HepG2 (cell line): ENCODE measurements around the gene CD84. TPM values are rescaled to one million over a fixed set of nuclear protein-coding genes. Genes with fewer than 3 reads are reported as not detected.
A peak's percentile ranks its signal among the peaks of the same experiment; 100 is the strongest.

Experiments used
- ATAC-seq: fragments of 200-7000 bp; cut with Tn5 transposase; 3 replicates; pipeline ENCODE4 v1.9.1; 2020; ENCODE audit warnings: mild to moderate bottlenecking, moderate library complexity
- BruUV-seq: library from RNA; stranded (reverse); fragments of 400-500 nt; replicated peaks from 2 replicates; lab custom pipeline; 2021; lab: Mats Ljungman, UMichigan
- CTCF ChIA-PET: fragments of 300-600 bp; formaldehyde crosslinking; extraction: SDS; loops from one replicate; lab custom pipeline; 2021; ENCODE audit warnings: low total read pairs, inconsistent platforms, low intra/inter-chr PET ratio; lab: Yijun Ruan, JAX
- POLR2A ChIA-PET: fragments of 350-600 bp; sonication (Branson Sonifier 250); formaldehyde crosslinking; loops from one replicate; lab custom pipeline; 2020; ENCODE audit warnings: antibody characterized with exemption, inconsistent platforms; lab: Yijun Ruan, JAX
- DNase-seq: peaks from one replicate; pipeline ENCODE4 v3.0.0-alpha.2; 2015; ENCODE audit warnings: low spot score
- FAIRE-seq: peaks from 3 replicates; lab custom pipeline; 2011; peaks lifted over from hg19 to GRCh38; lab: Jason Lieb, UNC
- H2AFZ ChIP-seq: one replicate; pipeline ENCODE4 v1.6.1; 2011; ENCODE audit warnings: low read length, inconsistent platforms
- H3K27ac ChIP-seq: fragments of 300-600 bp; 3 replicates; pipeline ENCODE4 v1.8.0; 2011; ENCODE audit warnings: mixed run types, mild to moderate bottlenecking, mixed read lengths, low read length, inconsistent platforms; ENCODE audit not compliant: insufficient read depth; ENCODE audit errors: extremely low read length
- H3K27me3 ChIP-seq, 2 experiments: fragments of 200-600 bp in 1 of 2; 2 replicates in 1 of 2; 3 replicates in 1 of 2; pipeline versions ENCODE4 v1.6.0 to v1.8.0; 2011; ENCODE audit warnings: low read length in 2 of 2, mild to moderate bottlenecking in 2 of 2, moderate library complexity in 2 of 2, inconsistent platforms in 1 of 2; ENCODE audit not compliant: insufficient read depth in 2 of 2, control insufficient read depth in 1 of 2
- H3K36me3 ChIP-seq, 2 experiments: fragments of 200-600 bp in 1 of 2; replicated peaks in 1 of 2; 2 replicates in 1 of 2; 3 replicates in 1 of 2; pipeline versions ENCODE4 v1.5.1 to v1.8.0; 2011; ENCODE audit warnings: low read length in 2 of 2, inconsistent platforms in 1 of 2; ENCODE audit not compliant: insufficient read depth in 2 of 2, control insufficient read depth in 1 of 2
- H3K4me1 ChIP-seq: 2 replicates; pipeline ENCODE4 v1.5.1; 2012; ENCODE audit warnings: low read length, inconsistent platforms; ENCODE audit not compliant: insufficient read depth
- H3K4me2 ChIP-seq: 2 replicates; pipeline ENCODE4 v1.6.0; 2011; ENCODE audit warnings: low read depth, low read length, inconsistent platforms
- H3K4me3 ChIP-seq, 3 experiments: fragments of 200-600 bp in 1 of 3; sonication (generic), shearing (Covaris generic) in 1 of 3; replicated peaks in 1 of 3; 2 replicates each; pipeline ENCODE4 v1.5.1; 2011 to 2016; ENCODE audit warnings: low read length in 3 of 3, inconsistent platforms in 2 of 3, low read depth in 2 of 3, mild to moderate bottlenecking in 2 of 3, control low read depth in 1 of 3, mixed read lengths in 1 of 3; ENCODE audit not compliant: insufficient read depth in 1 of 3
- H3K79me2 ChIP-seq: one replicate; pipeline ENCODE4 v1.6.1; 2011; ENCODE audit warnings: low read length, inconsistent platforms; ENCODE audit not compliant: insufficient read depth
- H3K9ac ChIP-seq: 2 replicates; pipeline ENCODE4 v1.6.0; 2011; ENCODE audit warnings: mild to moderate bottlenecking, low read depth, low read length, inconsistent platforms; ENCODE audit not compliant: insufficient read depth
- H3K9me3 ChIP-seq: 2 replicates; pipeline ENCODE4 v1.5.1; 2012; ENCODE audit warnings: mild to moderate bottlenecking, low read length
- H4K20me1 ChIP-seq: 2 replicates; pipeline ENCODE4 v1.6.0; 2011; ENCODE audit warnings: inconsistent platforms, mild to moderate bottlenecking, low read length, moderate library complexity; ENCODE audit not compliant: insufficient read depth
- CC2D1A ChIP-seq: sonication (generic); formaldehyde crosslinking; IDR thresholded peaks from 2 replicates; pipeline ENCODE4 v1.8.1; 2023; ENCODE audit warnings: mild to moderate bottlenecking, missing genetic modification reagents
- GLI4 ChIP-seq: sonication (generic); formaldehyde crosslinking; IDR thresholded peaks from 2 replicates; pipeline ENCODE4 v1.5.1; 2020; ENCODE audit warnings: missing genetic modification reagents, mild to moderate bottlenecking, moderate library complexity, borderline replicate concordance
- HNRNPL ChIP-seq: fragments of 200-400 bp; formaldehyde crosslinking; IDR thresholded peaks from 2 replicates; pipeline ENCODE4 v1.6.1; 2017; ENCODE audit warnings: mild to moderate bottlenecking, low read depth, low read length
- HNRNPLL ChIP-seq: fragments of 200-400 bp; formaldehyde crosslinking; IDR thresholded peaks from 2 replicates; pipeline ENCODE4 v1.6.1; 2017; ENCODE audit warnings: mild to moderate bottlenecking, low read depth, low read length; ENCODE audit not compliant: poor library complexity, severe bottlenecking
- MYNN ChIP-seq: sonication (generic); formaldehyde crosslinking; IDR thresholded peaks from 2 replicates; pipeline ENCODE4 v1.4.0; 2020; ENCODE audit warnings: mild to moderate bottlenecking, low read depth, missing genetic modification reagents
- RAD51 ChIP-seq: fragments of 450-650 bp; IDR thresholded peaks from 2 replicates; pipeline ENCODE4 v1.6.1; 2016; ENCODE audit warnings: borderline replicate concordance
- SMC3 ChIP-seq: IDR thresholded peaks from 2 replicates; pipeline ENCODE4 v1.6.1; 2011; ENCODE audit warnings: low read length, improper control_type of control experiment
- SOX5 ChIP-seq: IDR thresholded peaks from 2 replicates; pipeline ENCODE4 v1.6.1; 2016; ENCODE audit warnings: borderline replicate concordance
- TP53 ChIP-seq: sonication (generic); formaldehyde crosslinking; conservative IDR thresholded peaks from 2 replicates; pipeline ENCODE4 v1.4.0; 2020; ENCODE audit warnings: missing genetic modification reagents
- ZNF33B ChIP-seq: sonication (generic); formaldehyde crosslinking; IDR thresholded peaks from 2 replicates; pipeline ENCODE4 v1.5.1; 2020; ENCODE audit warnings: mild to moderate bottlenecking, missing genetic modification reagents
- ZNF367 ChIP-seq: sonication (generic); formaldehyde crosslinking; IDR thresholded peaks from 2 replicates; pipeline ENCODE4 v1.4.0; 2020; ENCODE audit warnings: missing genetic modification reagents, borderline replicate concordance
- ZNF430 ChIP-seq: sonication (generic); formaldehyde crosslinking; IDR thresholded peaks from 2 replicates; pipeline ENCODE4 v1.9.0; 2021; ENCODE audit warnings: mild to moderate bottlenecking, missing genetic modification reagents
- ZNF776 ChIP-seq: sonication (generic); formaldehyde crosslinking; IDR thresholded peaks from 2 replicates; pipeline ENCODE4 v1.4.0; 2020; ENCODE audit warnings: mild to moderate bottlenecking, missing genetic modification reagents
- ZNF792 ChIP-seq: IDR thresholded peaks from 2 replicates; pipeline ENCODE4 v1.6.1; 2016
- WGBS: methylation state at CpG from one replicate; pipeline ENCODE4 v1.1.6; 2017; ENCODE audit warnings: low lambda C conversion rate; 5-methylcytosine and 5-hydroxymethylcytosine counted together
- in situ Hi-C: cut with HindIII; loops from 2 replicates; pipeline ENCODE4 v1.10.0; 2017; ENCODE audit warnings: low pct_unique_long_range_greater_than_20kb; ENCODE audit not compliant: extremely low pct_ligation_motif_present
- intact Hi-C: fragments of 100-400 bp; cut with micrococcal nuclease; formaldehyde crosslinking; loops from one replicate; pipeline ENCODE4 v1.10.0; 2022; ENCODE audit not compliant: unreplicated experiment
- polyA plus RNA-seq, 8 experiments: library from polyadenylated mRNA; depleted of rRNA in 3 of 8; stranded (reverse) in 7 of 8; unstranded in 1 of 8; fragments of >200 nt; fragmentation: Illumina TruSeq in 4 of 8; extraction: Trizol in 4 of 8; gene quantifications; 2 replicates each; pipeline versions ENCODE4 v1.2.1 to v1.2.3, GENCODE V29; 2011 to 2016; ENCODE audit warnings: low read depth in 4 of 8, missing spikeins in 1 of 8, mixed read lengths in 1 of 8; ENCODE audit not compliant: insufficient read depth in 1 of 8
- total RNA-seq, 5 experiments: library from RNA; depleted of rRNA; stranded (reverse); fragments of >200 nt; fragmentation: Illumina TruSeq; extraction: Trizol; gene quantifications; 2 replicates each; pipeline ENCODE4 v1.2.3, GENCODE V29; 2016; ENCODE audit warnings: low read depth in 1 of 5
- TF ChIP-seq, protein P1 (sequence below): sonication (generic); formaldehyde crosslinking; IDR thresholded peaks from 2 replicates; pipeline ENCODE4 v1.5.0; 2020; ENCODE audit warnings: mild to moderate bottlenecking, missing genetic modification reagents, moderate library complexity
- TF ChIP-seq, protein P2 (sequence below): IDR thresholded peaks from 2 replicates; pipeline ENCODE4 v1.6.1; 2018; ENCODE audit warnings: missing genetic modification reagents, mild to moderate bottlenecking, missing compliant biosample characterization

Gene CD84
- total and polyA plus RNA-seq, 2 of the 13 experiments (the other 11 are each of a cell fraction or from before 2014, with no cell fraction given) = not detected

DNA sequence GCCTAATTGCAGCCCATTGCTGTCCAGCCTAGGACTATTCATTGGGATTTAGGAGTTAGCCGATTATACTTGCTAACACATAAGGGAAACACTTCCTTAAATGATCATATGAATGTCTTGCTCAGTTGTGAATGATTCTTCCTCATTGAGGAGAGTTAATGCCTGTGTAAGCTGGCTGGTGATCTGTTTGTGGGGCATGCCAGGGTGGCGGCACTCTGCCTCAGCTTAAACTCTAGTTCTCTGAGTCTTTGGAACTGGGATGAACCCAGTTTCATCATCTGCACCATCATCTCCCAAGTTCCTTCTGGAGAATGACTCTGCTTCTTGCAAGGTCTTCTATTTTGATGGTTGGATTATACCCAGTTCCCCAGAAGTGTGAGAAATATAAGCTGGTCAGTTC lies 32.4 kb downstream of the CD84 start:
- FAIRE-seq = no peak
- ATAC-seq = no peak

GRCh38 chr1:160544647-160545046 lies 34.6 kb downstream of the CD84 start:
- Histone ChIP-seq H4K20me1 (no peaks in the 10 kb centered on the region), H3K4me2 (no peak overlapping the region), H3K27me3 (no peaks in the 10 kb centered on the region), H3K79me2 (no peaks in the 10 kb centered on the region), H3K27ac (no peak overlapping the region), H3K9ac (no peak overlapping the region), H3K4me1 (peaks cover 39% of the 10 kb centered on the region), H3K4me3 (no peak overlapping the region), H3K36me3 (no peaks in the 10 kb centered on the region), H3K9me3 (no peaks in the 10 kb centered on the region), H2AFZ (no peak overlapping the region)
- POLR2A ChIA-PET = no interaction called here
- peak; percentile 73 for ATAC-seq
- BruUV-seq = no TSS peak
- CTCF ChIA-PET = no interaction called here
- DNase-seq = no peak
- intact Hi-C loops (loop anchor here (2.0 kb wide), 1 partner anchor 62 kb away; no protein-coding TSS in a partner anchor), in situ Hi-C loops (no loop called here)
- FAIRE-seq = peak; percentile 32
- TF ChIP-seq ZNF33B = no peak
- no peak for TF ChIP-seq CC2D1A (CRISPR knock-in tag)
- TF ChIP-seq RAD51 = no peak
- TF ChIP-seq ZNF367 (CRISPR knock-in tag) = no peak
- TF ChIP-seq, protein P1, sequence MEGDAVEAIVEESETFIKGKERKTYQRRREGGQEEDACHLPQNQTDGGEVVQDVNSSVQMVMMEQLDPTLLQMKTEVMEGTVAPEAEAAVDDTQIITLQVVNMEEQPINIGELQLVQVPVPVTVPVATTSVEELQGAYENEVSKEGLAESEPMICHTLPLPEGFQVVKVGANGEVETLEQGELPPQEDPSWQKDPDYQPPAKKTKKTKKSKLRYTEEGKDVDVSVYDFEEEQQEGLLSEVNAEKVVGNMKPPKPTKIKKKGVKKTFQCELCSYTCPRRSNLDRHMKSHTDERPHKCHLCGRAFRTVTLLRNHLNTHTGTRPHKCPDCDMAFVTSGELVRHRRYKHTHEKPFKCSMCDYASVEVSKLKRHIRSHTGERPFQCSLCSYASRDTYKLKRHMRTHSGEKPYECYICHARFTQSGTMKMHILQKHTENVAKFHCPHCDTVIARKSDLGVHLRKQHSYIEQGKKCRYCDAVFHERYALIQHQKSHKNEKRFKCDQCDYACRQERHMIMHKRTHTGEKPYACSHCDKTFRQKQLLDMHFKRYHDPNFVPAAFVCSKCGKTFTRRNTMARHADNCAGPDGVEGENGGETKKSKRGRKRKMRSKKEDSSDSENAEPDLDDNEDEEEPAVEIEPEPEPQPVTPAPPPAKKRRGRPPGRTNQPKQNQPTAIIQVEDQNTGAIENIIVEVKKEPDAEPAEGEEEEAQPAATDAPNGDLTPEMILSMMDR (CRISPR knock-in tag) = peak; percentile 40
- 84% methylated on average over 1 of the region's 1 CpG for WGBS

More for the DNA sequence above, 32.4 kb downstream of the CD84 start:
- Histone ChIP-seq H2AFZ (no peak overlapping the region), H3K4me1 (peaks cover 17% of the 10 kb centered on the region), H3K4me2 (no peak overlapping the region), H3K36me3 (no peaks in the 10 kb centered on the region), H3K9me3 (no peaks in the 10 kb centered on the region), H3K79me2 (no peaks in the 10 kb centered on the region), H3K4me3 (no peak overlapping the region), H3K27me3 (no peaks in the 10 kb centered on the region), H4K20me1 (no peaks in the 10 kb centered on the region), H3K9ac (no peak overlapping the region), H3K27ac (no peak overlapping the region)
- TF ChIP-seq MYNN (CRISPR knock-in tag) (no peak), ZNF430 (no peak), TP53 (CRISPR knock-in tag) (no peak), HNRNPLL (no peak), ZNF792 (CRISPR knock-in tag) (no peak), SOX5 (no peak), GLI4 (CRISPR knock-in tag) (no peak), HNRNPL (no peak), SMC3 (no peak), ZNF776 (CRISPR knock-in tag) (no peak)
- TF ChIP-seq, protein P2, sequence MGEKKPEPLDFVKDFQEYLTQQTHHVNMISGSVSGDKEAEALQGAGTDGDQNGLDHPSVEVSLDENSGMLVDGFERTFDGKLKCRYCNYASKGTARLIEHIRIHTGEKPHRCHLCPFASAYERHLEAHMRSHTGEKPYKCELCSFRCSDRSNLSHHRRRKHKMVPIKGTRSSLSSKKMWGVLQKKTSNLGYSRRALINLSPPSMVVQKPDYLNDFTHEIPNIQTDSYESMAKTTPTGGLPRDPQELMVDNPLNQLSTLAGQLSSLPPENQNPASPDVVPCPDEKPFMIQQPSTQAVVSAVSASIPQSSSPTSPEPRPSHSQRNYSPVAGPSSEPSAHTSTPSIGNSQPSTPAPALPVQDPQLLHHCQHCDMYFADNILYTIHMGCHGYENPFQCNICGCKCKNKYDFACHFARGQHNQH = no peak
- DNase-seq = no peak
- 60% methylated on average over 1 of the region's 2 CpGs for WGBS
- in situ Hi-C loops (no loop called here), intact Hi-C loops (no loop called here)
- no TSS peak for BruUV-seq
- CTCF ChIA-PET = no interaction called here
- POLR2A ChIA-PET = no interaction called here
